DOHH2 (cell line): Measurements from ENCODE around the gene TLL2.

ENCODE experiments used
- CTCF ChIP-seq: fragments of 200-600 bp; sonication (generic); IDR thresholded peaks from one replicate; pipeline ENCODE4 v1.5.1; 2014; ENCODE audit warnings: antibody characterized with exemption, mild to moderate bottlenecking, low read depth, low read length; ENCODE audit not compliant: poor library complexity, severe bottlenecking
- EZH2phosphoT487 ChIP-seq: fragments of 200-600 bp; sonication (generic); IDR thresholded peaks from 2 replicates; pipeline ENCODE4 v1.6.1; 2017; ENCODE audit warnings: borderline replicate concordance, mild to moderate bottlenecking, antibody characterized with exemption, low read length, moderate library complexity, mixed read lengths

GRCh38 chr10:96414303-96414702 lies 99.4 kb downstream of the TLL2 start:
- TF ChIP-seq CTCF (no peak), EZH2phosphoT487 (no peak)
